Small intestine (tissue), 7 donors: ENCODE measurements around the gene TAF1D. TPM values are rescaled to one million over a fixed set of nuclear protein-coding genes. Genes with fewer than 3 reads are reported as not detected.

Source experiments
- DNase-seq, 2 donors: peaks; one replicate each; pipeline versions ENCODE4 v3.0.0 to v3.0.0-alpha.2; 2013
- FAIRE-seq: peaks from 2 replicates; lab custom pipeline; 2012; peaks lifted over from hg19 to GRCh38; lab: Jason Lieb, UNC
- H3K27ac ChIP-seq, 3 donors: one replicate each; pipeline ENCODE4 v1.5.1; 2013; ENCODE audit warnings: low read length in 2 of 3, mild to moderate bottlenecking in 2 of 3, control low read depth in 1 of 3, inconsistent platforms in 1 of 3, low read depth in 1 of 3, moderate library complexity in 1 of 3
- H3K27me3 ChIP-seq, 3 donors: one replicate each; pipeline ENCODE4 v1.6.1; 2013; ENCODE audit warnings: low read length in 3 of 3, inconsistent platforms in 1 of 3; ENCODE audit not compliant: control insufficient read depth in 3 of 3, insufficient read depth in 3 of 3
- H3K36me3 ChIP-seq, 3 donors: one replicate each; pipeline ENCODE4 v1.6.1; 2013; ENCODE audit warnings: low read length in 3 of 3, inconsistent platforms in 1 of 3, low read depth in 1 of 3, mild to moderate bottlenecking in 1 of 3, moderate library complexity in 1 of 3; ENCODE audit not compliant: control insufficient read depth in 3 of 3, insufficient read depth in 2 of 3
- H3K4me1 ChIP-seq, 3 donors: one replicate each; pipeline ENCODE4 v1.6.1; 2013; ENCODE audit warnings: low read length in 2 of 3, inconsistent platforms in 1 of 3, low read depth in 1 of 3, mild to moderate bottlenecking in 1 of 3, moderate library complexity in 1 of 3; ENCODE audit not compliant: control insufficient read depth in 3 of 3, insufficient read depth in 2 of 3
- H3K4me3 ChIP-seq, 3 donors: one replicate each; pipeline ENCODE4 v1.5.1; 2013; ENCODE audit warnings: low read length in 3 of 3, control low read depth in 1 of 3, inconsistent platforms in 1 of 3, low read depth in 1 of 3, mild to moderate bottlenecking in 1 of 3, moderate library complexity in 1 of 3
- H3K9me3 ChIP-seq, 2 donors: one replicate each; pipeline ENCODE4 v1.6.1; 2013; ENCODE audit warnings: low read depth in 1 of 2, low read length in 1 of 2; ENCODE audit not compliant: control insufficient read depth in 2 of 2, insufficient read depth in 1 of 2
- WGBS, 3 donors: extraction: QIAGEN DNeasy Blood & Tissue Kit; methylation state at CpG; one replicate each; pipeline ENCODE4 v1.1.7; 2013; 5-methylcytosine and 5-hydroxymethylcytosine counted together
- polyA plus RNA-seq, 4 donors: library from polyadenylated mRNA; stranded (reverse) in 3 of 4; unstranded in 1 of 4; fragments of 200-250 nt in 3 of 4; fragments of 120-200 nt in 1 of 4; gene quantifications; one replicate each; pipeline versions ENCODE4 v1.2.1 to v1.2.3, GENCODE V29; 2013
- donor health status: healthy with polysubstance abuse.
- donor health status: control.
- donor health status: control.
- donor health status: Bipolar disorder and iron deficiency.
- donor health status: healthy.

The TAF1D gene
- polyA plus RNA-seq, 4 donors = 45.9 to 147 (median 69.8) TPM

- no peak overlapping the region for H3K27ac ChIP-seq
- H3K4me1 ChIP-seq = no peaks in the 10 kb centered on the region
- FAIRE-seq (no peak), DNase-seq (no peak)
- peaks cover 0 to 3% of the 10 kb centered on the region in 2 donors for H3K9me3 ChIP-seq
- WGBS, 3 donors = 93 to 96% (median 94%) methylated on average over 1 of the region's 1 CpG
- H3K27me3 ChIP-seq = no peaks in the 10 kb centered on the region
- no peak overlapping the region for H3K4me3 ChIP-seq
- peaks cover 0 to 27% (median 11%) of the 10 kb centered on the region in 3 donors for H3K36me3 ChIP-seq
These were observed 31.1 kb downstream of the TAF1D start for GRCh38 chr11:93710239-93710638.

GRCh38 chr11:93704237-93704636 is 37.1 kb downstream of the TAF1D start:
- no peaks in the 10 kb centered on the region for H3K4me1 ChIP-seq
- H3K27ac ChIP-seq = no peak overlapping the region
- H3K36me3 ChIP-seq = peaks cover 6 to 31% (median 13%) of the 10 kb centered on the region in 3 donors
- FAIRE-seq = no peak
- no peaks in the 10 kb centered on the region for H3K27me3 ChIP-seq
- peaks cover 0 to 3% of the 10 kb centered on the region in 2 donors for H3K9me3 ChIP-seq
- no peak for DNase-seq
- WGBS, 3 donors = 97 to 100% (median 98%) methylated on average over 2 of the region's 2 CpGs
- no peak overlapping the region for H3K4me3 ChIP-seq

GRCh38 chr11:93700830-93701229 is 40.5 kb downstream of the TAF1D start:
- no peak overlapping the region for H3K4me3 ChIP-seq
- FAIRE-seq (no peak), DNase-seq (no peak)
- no peaks in the 10 kb centered on the region for H3K27me3 ChIP-seq
- H3K4me1 ChIP-seq = no peaks in the 10 kb centered on the region
- no peaks in the 10 kb centered on the region for H3K9me3 ChIP-seq
- H3K36me3 ChIP-seq = peaks cover 17 to 22% (median 21%) of the 10 kb centered on the region in 3 donors
- WGBS, 3 donors = 95 to 99% (median 95%) methylated on average over 3 of the region's 3 CpGs
- H3K27ac ChIP-seq = no peak overlapping the region

GRCh38 chr11:93697611-93698010 is 43.7 kb downstream of the TAF1D start:
- H3K4me1 ChIP-seq = no peaks in the 10 kb centered on the region
- H3K4me3 ChIP-seq = no peak overlapping the region
- no peaks in the 10 kb centered on the region for H3K27me3 ChIP-seq
- WGBS, 3 donors = 95 to 97% (median 96%) methylated on average over 4 of the region's 4 CpGs
- DNase-seq = no peak
- H3K9me3 ChIP-seq = no peaks in the 10 kb centered on the region
- H3K36me3 ChIP-seq = peaks cover 17 to 23% (median 22%) of the 10 kb centered on the region in 3 donors
- no peak for FAIRE-seq
- H3K27ac ChIP-seq = no peak overlapping the region

- no peak overlapping the region for H3K27ac ChIP-seq
- no peaks in the 10 kb centered on the region for H3K4me1 ChIP-seq
- no peaks in the 10 kb centered on the region for H3K9me3 ChIP-seq
- FAIRE-seq = no peak
- H3K4me3 ChIP-seq = no peak overlapping the region
- no peak for DNase-seq
- H3K27me3 ChIP-seq = no peaks in the 10 kb centered on the region
- peaks cover 14 to 24% (median 14%) of the 10 kb centered on the region in 3 donors for H3K36me3 ChIP-seq
These were observed 46.7 kb downstream of the TAF1D start for GRCh38 chr11:93694557-93694956.

GRCh38 chr11:93694109-93694508 is 47.2 kb downstream of the TAF1D start:
- WGBS, 3 donors = 91 to 95% (median 91%) methylated on average over 2 of the region's 2 CpGs
- Histone ChIP-seq H3K27ac (no peak overlapping the region), H3K4me3 (no peak overlapping the region), H3K27me3 (no peaks in the 10 kb centered on the region), H3K9me3 (no peaks in the 10 kb centered on the region), H3K4me1 (no peaks in the 10 kb centered on the region), H3K36me3 (peaks cover 14 to 23% (median 17%) of the 10 kb centered on the region in 3 donors)
- FAIRE-seq (no peak), DNase-seq (no peak)

GRCh38 chr11:93689240-93689639 is 52.1 kb downstream of the TAF1D start:
- H3K27me3 ChIP-seq = no peaks in the 10 kb centered on the region
- peaks cover 3 to 20% (median 9%) of the 10 kb centered on the region in 3 donors for H3K36me3 ChIP-seq
- FAIRE-seq (no peak), DNase-seq (no peak)
- H3K4me1 ChIP-seq = no peaks in the 10 kb centered on the region
- WGBS, 3 donors = 62 to 84% (median 62%) methylated on average over 2 of the region's 2 CpGs
- H3K4me3 ChIP-seq = no peak overlapping the region
- H3K27ac ChIP-seq = no peak overlapping the region
- H3K9me3 ChIP-seq = no peaks in the 10 kb centered on the region

- WGBS, 3 donors = 77 to 94% (median 93%) methylated on average over 1 of the region's 1 CpG
- H3K27me3 ChIP-seq = no peaks in the 10 kb centered on the region
- H3K36me3 ChIP-seq = peaks cover 0 to 13% (median 11%) of the 10 kb centered on the region in 3 donors
- H3K9me3 ChIP-seq = no peaks in the 10 kb centered on the region
- H3K4me3 ChIP-seq = no peak overlapping the region
- H3K27ac ChIP-seq = no peak overlapping the region
- no peaks in the 10 kb centered on the region for H3K4me1 ChIP-seq
- DNase-seq (no peak), FAIRE-seq (no peak)
These were observed 54.5 kb downstream of the TAF1D start for GRCh38 chr11:93686812-93687211.

- no peak for FAIRE-seq
- WGBS, 3 donors = 94 to 100% (median 100%) methylated on average over 2 of the region's 2 CpGs
- Histone ChIP-seq H3K36me3 (peaks cover 0 to 17% (median 11%) of the 10 kb centered on the region in 3 donors), H3K27me3 (no peaks in the 10 kb centered on the region), H3K27ac (no peak overlapping the region), H3K9me3 (no peaks in the 10 kb centered on the region), H3K4me1 (no peaks in the 10 kb centered on the region), H3K4me3 (no peak overlapping the region)
- no peak for DNase-seq
These were observed 55.1 kb downstream of the TAF1D start for GRCh38 chr11:93686226-93686625.
